Aorta (tissue), 5 donors: Measurements from ENCODE around the gene PRKCE. TPM values are rescaled to one million over a fixed set of nuclear protein-coding genes. Genes with fewer than 3 reads are reported as not detected.

Source experiments
- ATAC-seq: fragments of 200-7000 bp; cut with Tn5 transposase; one replicate; pipeline ENCODE4 v1.9.1; 2022; ENCODE audit warnings: moderate library complexity; ENCODE audit not compliant: low FRiP score
- DNase-seq, 2 donors: peaks; one replicate each; pipeline ENCODE4 v3.0.0-alpha.2; 2020
- H3K27ac ChIP-seq, 2 donors: one replicate each; pipeline ENCODE4 v1.5.1; 2013; ENCODE audit warnings: low read length in 2 of 2, mild to moderate bottlenecking in 2 of 2, moderate library complexity in 2 of 2, control low read depth in 1 of 2, inconsistent platforms in 1 of 2, low read depth in 1 of 2
- H3K27me3 ChIP-seq, 2 donors: one replicate each; pipeline ENCODE4 v1.6.1; 2013; ENCODE audit warnings: control low read depth in 1 of 2, low read length in 1 of 2, mild to moderate bottlenecking in 1 of 2, moderate library complexity in 1 of 2; ENCODE audit not compliant: insufficient read depth in 2 of 2, control insufficient read depth in 1 of 2
- H3K36me3 ChIP-seq, 2 donors: one replicate each; pipeline ENCODE4 v1.6.1; 2013; ENCODE audit warnings: control low read depth in 1 of 2, low read length in 1 of 2, mild to moderate bottlenecking in 1 of 2; ENCODE audit not compliant: insufficient read depth in 2 of 2, control insufficient read depth in 1 of 2
- H3K4me1 ChIP-seq, 2 donors: one replicate each; pipeline ENCODE4 v1.6.1; 2013; ENCODE audit warnings: low read length in 2 of 2, control low read depth in 1 of 2, mild to moderate bottlenecking in 1 of 2, moderate library complexity in 1 of 2; ENCODE audit not compliant: insufficient read depth in 2 of 2, control insufficient read depth in 1 of 2
- H3K4me3 ChIP-seq, 2 donors: one replicate each; pipeline ENCODE4 v1.5.1; 2013; ENCODE audit warnings: low read length in 2 of 2, control low read depth in 1 of 2, mild to moderate bottlenecking in 1 of 2
- H3K9me3 ChIP-seq: one replicate; pipeline ENCODE4 v1.6.1; 2013; ENCODE audit warnings: mild to moderate bottlenecking, low read length; ENCODE audit not compliant: control insufficient read depth
- WGBS, 2 donors: extraction: QIAGEN DNeasy Blood & Tissue Kit; methylation state at CpG; one replicate each; pipeline ENCODE4 v1.1.7; 2013; 5-methylcytosine and 5-hydroxymethylcytosine counted together
- intact Hi-C, 2 donors: fragments of 100-400 bp; cut with DNase I; formaldehyde crosslinking; loops; one replicate each; pipeline versions ENCODE4 v1.14.2 to v1.15.0; 2022
- polyA plus RNA-seq, 2 donors: library from polyadenylated mRNA; stranded (reverse); fragments of 200-250 nt; gene quantifications; one replicate each; pipeline ENCODE4 v1.2.3, GENCODE V29; 2013
- total RNA-seq, 2 donors: library from RNA; stranded (reverse); fragmentation: NEBNext Ultra II Directional; extraction: Animal tissue kit (Norgen Biotek cat#: 25700); gene quantifications; one replicate each; pipeline ENCODE4 v1.2.1, GENCODE V29; 2021
- donor health status: healthy with polysubstance abuse.
- donor health status: Bipolar disorder and iron deficiency.
- donor health status: DM: no; HTN: no; CAD: no.
- donor health status: DM: no; HTN: no; CAD: no.
- donor health status: DM: yes; HTN: yes; CAD: no.

Gene PRKCE
- total and polyA plus RNA-seq, 4 donors: 1.5 to 23.8 (median 11.2) TPM

- DNase-seq (no peak), ATAC-seq (no peak)
- WGBS, 2 donors: 94 to 97% methylated on average over 4 of the region's 4 CpGs
- H3K9me3 ChIP-seq: no peaks in the 10 kb centered on the region
- H3K27ac ChIP-seq: no peak overlapping the region
- intact Hi-C loops: no loop called here
- H3K36me3 ChIP-seq: no peaks in the 10 kb centered on the region
- no peaks in the 10 kb centered on the region for H3K4me1 ChIP-seq
- H3K27me3 ChIP-seq: peaks cover 0 to 2% of the 10 kb centered on the region in 2 donors
- no peak overlapping the region for H3K4me3 ChIP-seq
Observed at GRCh38 chr2:46065152-46065551, 413.7 kb downstream of the PRKCE start.

- WGBS, 2 donors: 87 to 92% methylated on average over 3 of the region's 3 CpGs
- H3K27me3 ChIP-seq: peaks cover 0 to 2% of the 10 kb centered on the region in 2 donors
- intact Hi-C loops: no loop called here
- H3K27ac ChIP-seq: no peak overlapping the region
- ATAC-seq (no peak), DNase-seq (no peak)
- H3K4me1 ChIP-seq: no peaks in the 10 kb centered on the region
- H3K36me3 ChIP-seq: no peaks in the 10 kb centered on the region
- no peak overlapping the region for H3K4me3 ChIP-seq
- no peaks in the 10 kb centered on the region for H3K9me3 ChIP-seq
Observed at GRCh38 chr2:46066116-46066515, 414.6 kb downstream of the PRKCE start.

- H3K4me1 ChIP-seq: no peaks in the 10 kb centered on the region
- H3K4me3 ChIP-seq: no peak overlapping the region
- no peak overlapping the region for H3K27ac ChIP-seq
- intact Hi-C loops: no loop called here
- WGBS, 2 donors: 90 to 94% methylated on average over 5 of the region's 5 CpGs
- no peaks in the 10 kb centered on the region for H3K36me3 ChIP-seq
- ATAC-seq: no peak
- no peaks in the 10 kb centered on the region for H3K9me3 ChIP-seq
- H3K27me3 ChIP-seq: peaks cover 0 to 2% of the 10 kb centered on the region in 2 donors
- DNase-seq: no peak
Observed at GRCh38 chr2:46066601-46067000, 415.1 kb downstream of the PRKCE start.

GRCh38 chr2:46067062-46067461 is 415.6 kb downstream of the PRKCE start:
- intact Hi-C loops: no loop called here
- ATAC-seq (no peak), DNase-seq (no peak)
- no peaks in the 10 kb centered on the region for H3K36me3 ChIP-seq
- H3K9me3 ChIP-seq: no peaks in the 10 kb centered on the region
- no peaks in the 10 kb centered on the region for H3K4me1 ChIP-seq
- H3K4me3 ChIP-seq: no peak overlapping the region
- H3K27me3 ChIP-seq: peaks cover 0 to under 1% of the 10 kb centered on the region in 2 donors
- no peak overlapping the region for H3K27ac ChIP-seq
- 92 to 95% methylated on average over 3 of the region's 3 CpGs for WGBS, 2 donors

GRCh38 chr2:46067501-46068305 is 416.2 kb downstream of the PRKCE start:
- 88 to 90% methylated on average over 13 of the region's 13 CpGs for WGBS, 2 donors
- H3K4me3 ChIP-seq: no peak overlapping the region
- H3K4me1 ChIP-seq: no peaks in the 10 kb centered on the region
- no peak overlapping the region for H3K27ac ChIP-seq
- DNase-seq (no peak), ATAC-seq (no peak)
- no peaks in the 10 kb centered on the region for H3K27me3 ChIP-seq
- H3K9me3 ChIP-seq: no peaks in the 10 kb centered on the region
- no peaks in the 10 kb centered on the region for H3K36me3 ChIP-seq
- intact Hi-C loops: no loop called here

GRCh38 chr2:46068636-46069035 is 417.2 kb downstream of the PRKCE start:
- no peak for DNase-seq
- Histone ChIP-seq H3K4me1 (no peaks in the 10 kb centered on the region), H3K27me3 (no peaks in the 10 kb centered on the region), H3K9me3 (no peaks in the 10 kb centered on the region), H3K27ac (no peak overlapping the region), H3K4me3 (no peak overlapping the region), H3K36me3 (no peaks in the 10 kb centered on the region)
- 95% methylated on average over 4 of the region's 4 CpGs for WGBS, 2 donors
- intact Hi-C loops: no loop called here
- ATAC-seq: no peak

- no peaks in the 10 kb centered on the region for H3K36me3 ChIP-seq
- H3K27me3 ChIP-seq: no peaks in the 10 kb centered on the region
- ATAC-seq (no peak), DNase-seq (no peak)
- no peaks in the 10 kb centered on the region for H3K4me1 ChIP-seq
- H3K27ac ChIP-seq: no peak overlapping the region
- 65 to 83% methylated on average over 3 of the region's 3 CpGs for WGBS, 2 donors
- H3K9me3 ChIP-seq: no peaks in the 10 kb centered on the region
- no peak overlapping the region for H3K4me3 ChIP-seq
- intact Hi-C loops: no loop called here
Observed at GRCh38 chr2:46071074-46071473, 419.6 kb downstream of the PRKCE start.

GRCh38 chr2:46072101-46072820 is 420.8 kb downstream of the PRKCE start:
- WGBS, 2 donors: 95% methylated on average over 8 of the region's 8 CpGs
- Histone ChIP-seq H3K36me3 (no peaks in the 10 kb centered on the region), H3K4me3 (no peak overlapping the region), H3K9me3 (no peaks in the 10 kb centered on the region), H3K27ac (no peak overlapping the region), H3K27me3 (no peaks in the 10 kb centered on the region), H3K4me1 (no peaks in the 10 kb centered on the region)
- intact Hi-C loops: no loop called here
- ATAC-seq (no peak), DNase-seq (no peak)
